HG02759 (cell line): ENCODE results near the gene HBS1L.

Source experiments
- ATAC-seq: cut with Tn5 transposase; IDR thresholded peaks from one replicate; pipeline ENCODE4 v1.9.1; 2021; ENCODE audit warnings: mild to moderate bottlenecking, moderate library complexity; ENCODE audit not compliant: unreplicated experiment

HBS1L gene

GRCh38 chr6:135038335-135038734 lies 16.3 kb downstream of the HBS1L start:
- no peak for ATAC-seq

DNA sequence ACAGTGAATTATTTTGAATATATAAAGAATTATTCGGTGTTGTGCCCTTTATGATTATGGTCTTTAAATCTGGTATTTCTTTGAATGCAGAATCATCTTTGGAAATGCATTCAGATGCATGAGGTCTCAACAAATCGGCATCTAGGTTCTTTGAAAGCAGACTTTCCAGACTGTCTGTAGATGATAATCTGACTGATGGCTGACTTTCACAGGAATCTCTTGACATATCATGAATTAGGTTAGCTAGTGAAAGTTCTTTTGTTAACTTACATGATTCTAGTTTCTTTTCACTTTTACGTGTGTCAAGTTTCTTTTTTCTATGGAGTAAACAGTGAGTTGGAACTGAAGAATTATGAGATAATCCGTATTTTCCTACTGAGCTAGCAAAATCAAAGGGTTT lies 17.1 kb downstream of the HBS1L start:
- no peak for ATAC-seq

GRCh38 chr6:135036731-135037420 lies 17.7 kb downstream of the HBS1L start:
- no peak for ATAC-seq

GRCh38 chr6:135033238-135033637 lies 21.4 kb downstream of the HBS1L start:
- no peak for ATAC-seq

DNA sequence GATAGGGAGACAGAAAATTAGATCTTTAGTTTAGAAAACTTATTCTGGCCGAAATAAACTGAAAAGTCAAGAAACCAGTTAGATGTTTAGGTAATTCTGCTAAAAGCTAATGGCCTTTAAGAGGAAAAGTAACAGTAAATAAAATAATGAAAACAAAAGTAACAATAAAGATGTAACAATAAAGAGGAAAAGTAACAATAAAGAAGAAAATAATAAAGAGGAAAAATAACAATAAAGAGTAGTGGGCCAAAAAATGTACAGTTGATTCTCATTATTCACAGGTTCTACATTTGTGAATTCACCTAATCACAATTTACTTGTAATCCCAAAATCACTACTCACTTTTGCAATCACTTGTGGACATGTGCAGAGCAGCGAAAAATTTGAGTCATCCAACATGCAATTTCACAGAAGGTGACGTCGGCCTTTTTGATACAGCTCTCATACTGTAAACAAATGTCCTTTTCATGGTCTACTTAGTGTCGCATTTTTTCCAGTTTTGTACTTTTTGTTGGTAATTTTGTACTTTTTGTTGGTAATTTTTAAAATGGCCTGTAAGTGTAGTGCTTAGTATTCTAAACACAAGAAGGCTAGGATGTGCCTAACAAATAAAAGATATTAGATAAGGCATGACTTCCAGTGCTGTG lies 24.0 kb downstream of the HBS1L start:
- no peak for ATAC-seq

GRCh38 chr6:135030056-135030473 lies 24.6 kb downstream of the HBS1L start:
- peak; percentile 99 for ATAC-seq

GRCh38 chr6:135025775-135026174 lies 28.8 kb downstream of the HBS1L start:
- no peak for ATAC-seq

- no peak for ATAC-seq
These were observed 29.4 kb downstream of the HBS1L start for GRCh38 chr6:135025175-135025574.

GRCh38 chr6:135022050-135022697 lies 32.4 kb downstream of the HBS1L start:
- no peak for ATAC-seq

DNA sequence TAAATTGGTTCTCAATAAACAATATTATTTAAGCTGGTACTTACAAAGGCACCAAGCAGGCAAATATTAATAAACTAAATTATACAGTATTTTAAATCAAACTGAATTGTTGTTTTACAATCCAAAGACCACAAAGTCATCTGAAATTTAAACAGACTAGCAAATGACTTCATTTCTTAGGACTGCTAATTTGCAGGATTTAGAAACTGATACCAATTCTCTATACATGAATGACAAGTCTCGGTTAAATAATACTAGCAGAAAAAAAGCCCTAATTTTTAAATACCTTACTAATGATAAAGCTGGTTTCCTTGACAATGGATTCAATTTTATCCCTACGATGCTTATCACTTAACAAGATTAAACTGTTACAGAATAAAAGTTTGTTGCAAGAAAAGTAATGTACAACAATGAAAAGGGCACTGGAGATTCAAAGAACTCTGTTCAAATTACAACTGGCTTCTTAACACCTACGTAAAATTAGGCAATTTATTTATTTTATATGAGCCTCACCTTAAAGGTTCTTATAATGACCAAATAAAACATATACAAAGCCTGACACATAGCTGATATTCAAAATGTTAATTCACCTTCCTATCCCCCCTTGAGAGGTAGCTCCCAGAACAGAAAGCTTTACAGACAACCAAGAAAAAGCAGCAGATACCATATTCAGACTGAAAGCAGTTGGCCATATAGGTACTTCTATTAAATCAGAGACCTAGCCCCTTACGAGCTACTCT lies 33.1 kb downstream of the HBS1L start:
- no peak for ATAC-seq

GRCh38 chr6:135018941-135019340 lies 35.7 kb downstream of the HBS1L start:
- no peak for ATAC-seq

- ATAC-seq: no peak
These were observed 36.6 kb downstream of the HBS1L start for GRCh38 chr6:135018052-135018451.

DNA sequence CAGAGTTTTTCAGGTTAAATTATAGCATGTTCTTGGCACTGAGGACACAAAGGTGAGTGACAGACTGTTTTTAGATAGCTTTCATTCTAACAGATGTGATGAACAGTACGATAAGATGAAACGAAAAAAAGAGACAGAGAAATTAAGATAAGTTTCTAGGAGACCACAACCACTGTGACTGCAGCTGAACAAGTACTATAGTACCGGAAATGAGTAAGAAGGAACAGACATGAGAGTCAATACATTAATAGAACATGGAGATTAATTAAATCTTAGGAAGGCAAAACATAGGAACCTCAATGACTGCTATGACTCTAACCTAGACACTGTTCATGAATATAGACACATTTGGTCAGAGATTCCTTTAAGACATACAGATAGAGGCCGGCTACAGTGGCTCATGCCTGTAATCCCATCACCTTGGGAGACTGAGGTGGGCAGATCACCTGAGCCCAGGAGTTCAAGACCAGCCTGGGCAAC lies 40.2 kb downstream of the HBS1L start:
- ATAC-seq: peak; percentile 84

DNA sequence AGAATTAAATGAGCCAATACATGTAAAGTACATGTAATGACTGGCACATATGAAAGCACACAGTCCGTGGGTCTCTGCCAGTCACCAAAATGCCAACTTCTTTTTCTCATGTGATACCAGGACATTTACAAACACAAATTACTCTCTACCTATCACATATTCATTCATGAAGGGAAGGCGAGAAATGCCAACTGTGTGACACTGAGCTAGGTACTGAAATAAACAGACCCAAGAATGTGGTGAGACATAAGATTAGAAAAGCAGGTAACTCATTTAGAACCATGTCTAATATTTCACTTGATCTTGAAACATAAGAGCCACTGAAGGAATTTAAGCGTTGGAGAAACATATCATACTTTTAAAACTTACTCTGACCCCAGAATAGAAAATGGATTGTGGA lies 41.4 kb downstream of the HBS1L start:
- no peak for ATAC-seq

GRCh38 chr6:135012764-135013163 lies 41.9 kb downstream of the HBS1L start:
- ATAC-seq: no peak

GRCh38 chr6:135012349-135012748 lies 42.3 kb downstream of the HBS1L start:
- no peak for ATAC-seq

- no peak for ATAC-seq
These were observed 45.7 kb downstream of the HBS1L start for GRCh38 chr6:135008941-135009290.

DNA sequence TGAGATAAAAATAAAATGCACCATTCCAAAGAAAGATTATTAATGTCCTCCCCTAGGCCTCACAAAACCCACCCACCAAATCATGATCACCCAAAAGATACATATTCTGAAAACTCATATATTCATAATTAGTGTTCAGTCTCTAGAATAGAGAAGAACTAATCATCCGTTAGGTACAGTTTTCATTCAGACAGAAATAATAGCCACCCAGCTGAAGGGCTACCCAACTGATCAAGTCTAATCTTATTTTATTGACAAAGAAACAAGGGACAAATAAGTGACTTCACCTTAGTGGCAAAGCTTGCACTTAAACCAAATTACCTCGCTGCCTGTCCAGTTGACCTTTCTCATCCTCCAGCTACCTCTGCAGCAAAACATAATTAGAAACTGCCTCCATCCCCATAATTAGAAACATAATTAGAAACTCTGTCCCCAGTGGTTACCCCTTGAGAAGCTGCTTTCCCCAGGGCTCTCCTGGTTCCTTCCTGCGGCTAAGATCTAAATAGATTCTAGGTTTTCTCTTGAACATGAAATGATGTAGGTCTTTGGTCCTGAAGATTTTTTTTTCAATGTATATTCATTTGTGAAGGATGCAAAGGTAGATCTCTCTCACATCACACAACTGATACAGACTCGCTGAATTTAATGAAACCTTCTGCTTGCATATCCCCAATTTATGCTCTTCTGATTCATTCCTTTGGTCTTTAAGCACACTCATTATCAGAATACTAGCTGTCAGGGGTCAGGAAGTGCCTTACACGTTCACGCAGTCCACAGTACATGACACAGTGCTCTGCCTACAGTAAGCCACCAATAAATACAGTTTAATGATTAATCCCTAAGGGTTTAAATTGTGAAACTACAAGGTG lies 46.3 kb downstream of the HBS1L start:
- ATAC-seq: peak; percentile 95

DNA sequence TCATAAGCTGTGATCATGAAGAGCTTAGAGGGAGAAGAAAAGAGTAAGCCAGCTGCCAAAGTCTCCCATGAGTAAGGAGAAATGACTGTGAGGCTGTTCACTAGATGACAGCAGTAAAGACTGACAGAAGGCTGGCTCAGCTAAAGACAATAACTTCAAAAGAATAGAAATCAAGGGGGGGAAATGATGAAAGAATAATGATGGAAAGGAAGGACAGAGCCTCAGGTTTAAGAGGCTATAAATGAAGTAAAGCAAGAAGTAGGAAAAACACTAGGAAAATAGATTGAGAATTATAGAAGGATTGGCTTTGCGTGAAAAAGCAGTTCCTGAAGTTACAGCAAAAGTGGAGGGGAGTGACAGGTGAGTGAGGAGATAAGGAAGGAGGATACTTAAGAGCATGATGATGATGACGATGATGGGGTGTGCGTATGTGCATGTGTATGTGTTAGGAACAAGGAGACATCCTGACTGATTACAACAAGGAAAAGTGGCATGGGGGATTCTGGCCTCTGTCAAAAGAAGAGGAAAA lies 48.2 kb downstream of the HBS1L start:
- ATAC-seq: no peak

DNA sequence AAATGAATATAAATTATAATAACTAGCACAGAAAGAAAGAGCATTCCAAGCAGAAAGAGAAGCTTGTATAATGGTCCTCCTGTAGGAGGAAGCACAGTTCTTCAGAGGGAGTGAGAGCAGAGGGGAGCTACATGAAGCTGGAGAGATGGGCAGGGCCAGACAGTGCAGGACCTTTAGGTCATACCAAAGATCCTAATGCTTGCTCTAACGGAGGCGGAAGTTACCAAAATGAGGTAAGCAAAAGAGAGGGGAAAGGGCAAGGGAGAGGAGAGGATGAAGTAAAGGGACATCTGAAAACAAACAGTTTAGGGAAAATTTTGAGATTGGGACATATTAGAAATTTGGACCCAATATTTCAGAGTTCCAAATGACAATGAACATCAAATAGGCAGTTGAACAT lies 50.2 kb downstream of the HBS1L start:
- ATAC-seq: no peak
